Spleen (tissue), 7 donors: ENCODE results near the gene SASS6.

Source experiments
- POLR2AphosphoS5 ChIP-seq, 3 donors: sonication (generic); formaldehyde crosslinking; IDR thresholded peaks; one replicate each; pipeline ENCODE4 v1.5.1; 2017; ENCODE audit warnings: antibody characterized with exemption in 3 of 3
- TF ChIP-seq, protein P1 (sequence below), 11 experiments: fragments of 200-600 bp in 7 of 11; fragments of 450-650 bp in 4 of 11; sonication (generic) in 4 of 11; IDR thresholded peaks in 8 of 11; conservative IDR thresholded peaks in 3 of 11; 1 replicate in 7 of 11; 2 replicates in 4 of 11; pipeline versions ENCODE4 v1.4.0 to v1.8.0; 2016 to 2021; ENCODE audit warnings: antibody characterized with exemption in 11 of 11, inconsistent platforms in 4 of 11, mild to moderate bottlenecking in 1 of 11
- donor health status: DM: no; HTN: no; CAD: no; lungs with moderate emphysema.
- donor health status: DM: no; HTN: no; CAD: no.
- donor health status: DM: no; HTN: no; CAD: no.

DNA sequence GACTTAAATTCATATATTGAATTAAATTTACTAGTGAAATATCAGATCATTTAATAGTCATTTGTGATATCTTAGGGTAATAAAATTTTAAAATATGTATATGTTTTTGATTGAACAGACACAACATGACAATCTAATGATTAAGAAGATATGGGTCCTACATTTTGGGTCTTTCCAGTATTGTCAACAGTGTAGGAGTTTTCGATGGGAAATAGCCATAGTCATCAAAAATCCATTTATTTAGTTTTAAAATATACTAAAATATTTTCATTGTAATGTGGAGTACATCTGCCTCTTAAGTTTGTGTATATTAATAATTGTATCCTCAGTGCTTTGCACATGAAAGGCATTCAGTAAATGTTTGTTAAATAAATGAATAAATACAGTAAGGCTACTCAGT is 14.2 kb upstream of the SASS6 start:
- TF ChIP-seq POLR2AphosphoS5 (IDR thresholded peaks at IDR 0.05) = no peak
- TF ChIP-seq, protein P1, sequence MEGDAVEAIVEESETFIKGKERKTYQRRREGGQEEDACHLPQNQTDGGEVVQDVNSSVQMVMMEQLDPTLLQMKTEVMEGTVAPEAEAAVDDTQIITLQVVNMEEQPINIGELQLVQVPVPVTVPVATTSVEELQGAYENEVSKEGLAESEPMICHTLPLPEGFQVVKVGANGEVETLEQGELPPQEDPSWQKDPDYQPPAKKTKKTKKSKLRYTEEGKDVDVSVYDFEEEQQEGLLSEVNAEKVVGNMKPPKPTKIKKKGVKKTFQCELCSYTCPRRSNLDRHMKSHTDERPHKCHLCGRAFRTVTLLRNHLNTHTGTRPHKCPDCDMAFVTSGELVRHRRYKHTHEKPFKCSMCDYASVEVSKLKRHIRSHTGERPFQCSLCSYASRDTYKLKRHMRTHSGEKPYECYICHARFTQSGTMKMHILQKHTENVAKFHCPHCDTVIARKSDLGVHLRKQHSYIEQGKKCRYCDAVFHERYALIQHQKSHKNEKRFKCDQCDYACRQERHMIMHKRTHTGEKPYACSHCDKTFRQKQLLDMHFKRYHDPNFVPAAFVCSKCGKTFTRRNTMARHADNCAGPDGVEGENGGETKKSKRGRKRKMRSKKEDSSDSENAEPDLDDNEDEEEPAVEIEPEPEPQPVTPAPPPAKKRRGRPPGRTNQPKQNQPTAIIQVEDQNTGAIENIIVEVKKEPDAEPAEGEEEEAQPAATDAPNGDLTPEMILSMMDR (IDR thresholded peaks at IDR 0.05 in 8 of 11, conservative IDR thresholded peaks at IDR 0.05 in 3 of 11) = no peak
